ENCODE data around the gene SGPP2. TPM values are rescaled to one million over a fixed set of nuclear protein-coding genes. Genes with fewer than 3 reads are reported as not detected.
"Not testable (repeated sequence)": the region's sequence is repeated elsewhere in the genome, so short reads cannot be mapped to it uniquely, and the experiment has no call there.

SGPP2 gene
- total RNA-seq, 1 donor from 2014 or later: 0.25 TPM

DNA sequence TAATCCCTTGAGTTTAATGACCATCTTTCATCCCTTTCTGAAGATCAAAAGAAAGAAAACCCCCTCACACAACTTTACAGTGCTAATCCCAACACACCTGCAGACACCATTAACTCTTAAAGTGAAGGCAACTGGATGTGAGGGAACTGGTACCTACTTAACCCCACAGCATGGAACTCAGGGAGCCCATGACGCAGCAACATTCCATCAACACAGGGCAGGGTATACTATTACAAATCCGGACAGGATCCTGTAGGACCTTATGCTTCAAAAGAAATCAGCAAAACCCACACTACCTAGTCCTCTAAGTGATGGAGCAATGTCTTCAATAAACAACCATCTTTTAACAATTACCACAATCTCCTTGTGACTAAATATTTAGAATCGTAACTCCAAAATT, 153.0 kb downstream of the SGPP2 start:
- H3K27ac Mint-ChIP-seq: no peak overlapping the region
- no peaks in the 10 kb centered on the region for H3K9me3 Mint-ChIP-seq
- H3K4me3 Mint-ChIP-seq: no peak overlapping the region
- H3K27me3 Mint-ChIP-seq (ENCODE audit: low read depth): no peaks in the 10 kb centered on the region
- peaks cover 15% of the 10 kb centered on the region for H3K36me3 Mint-ChIP-seq
- TF ChIP-seq, protein P1, sequence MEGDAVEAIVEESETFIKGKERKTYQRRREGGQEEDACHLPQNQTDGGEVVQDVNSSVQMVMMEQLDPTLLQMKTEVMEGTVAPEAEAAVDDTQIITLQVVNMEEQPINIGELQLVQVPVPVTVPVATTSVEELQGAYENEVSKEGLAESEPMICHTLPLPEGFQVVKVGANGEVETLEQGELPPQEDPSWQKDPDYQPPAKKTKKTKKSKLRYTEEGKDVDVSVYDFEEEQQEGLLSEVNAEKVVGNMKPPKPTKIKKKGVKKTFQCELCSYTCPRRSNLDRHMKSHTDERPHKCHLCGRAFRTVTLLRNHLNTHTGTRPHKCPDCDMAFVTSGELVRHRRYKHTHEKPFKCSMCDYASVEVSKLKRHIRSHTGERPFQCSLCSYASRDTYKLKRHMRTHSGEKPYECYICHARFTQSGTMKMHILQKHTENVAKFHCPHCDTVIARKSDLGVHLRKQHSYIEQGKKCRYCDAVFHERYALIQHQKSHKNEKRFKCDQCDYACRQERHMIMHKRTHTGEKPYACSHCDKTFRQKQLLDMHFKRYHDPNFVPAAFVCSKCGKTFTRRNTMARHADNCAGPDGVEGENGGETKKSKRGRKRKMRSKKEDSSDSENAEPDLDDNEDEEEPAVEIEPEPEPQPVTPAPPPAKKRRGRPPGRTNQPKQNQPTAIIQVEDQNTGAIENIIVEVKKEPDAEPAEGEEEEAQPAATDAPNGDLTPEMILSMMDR (IDR thresholded peaks at IDR 0.05; ENCODE audit: unreplicated experiment): no peak
- H3K4me1 Mint-ChIP-seq: peaks cover 30% of the 10 kb centered on the region
- DNase-seq (ENCODE audit: low spot score in 2 of 2, unreplicated experiment in 2 of 2): no peak

DNA sequence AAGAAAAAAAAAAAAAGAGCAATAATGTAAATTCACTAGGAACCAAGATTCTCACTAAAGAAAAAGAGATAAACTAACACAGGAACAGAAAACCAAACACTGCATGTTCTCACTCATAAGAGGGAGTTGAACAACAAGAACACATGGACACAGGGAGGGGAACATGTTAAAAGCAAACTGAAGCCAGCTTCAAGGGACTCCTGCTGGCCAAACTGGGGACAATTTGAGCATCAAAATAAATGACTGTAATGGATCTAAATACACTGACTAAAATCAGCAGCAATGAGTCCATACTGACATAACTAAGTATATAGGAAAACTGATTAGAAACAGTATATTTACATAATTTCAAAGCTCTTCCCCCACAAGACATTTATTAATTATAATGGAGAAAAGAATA, 158.6 kb downstream of the SGPP2 start:
- TF ChIP-seq, protein P1 (IDR thresholded peaks at IDR 0.05; ENCODE audit: unreplicated experiment): no peak
- DNase-seq (ENCODE audit: low spot score in 2 of 2, unreplicated experiment in 2 of 2): no peak
- Mint-ChIP-seq H3K9me3 (peaks cover 24% of the 10 kb centered on the region), H3K27ac (no peak overlapping the region), H3K27me3 (ENCODE audit: low read depth) (no peaks in the 10 kb centered on the region), H3K36me3 (peaks cover 50% of the 10 kb centered on the region), H3K4me1 (peaks cover under 1% of the 10 kb centered on the region), H3K4me3 (no peak overlapping the region)

DNA sequence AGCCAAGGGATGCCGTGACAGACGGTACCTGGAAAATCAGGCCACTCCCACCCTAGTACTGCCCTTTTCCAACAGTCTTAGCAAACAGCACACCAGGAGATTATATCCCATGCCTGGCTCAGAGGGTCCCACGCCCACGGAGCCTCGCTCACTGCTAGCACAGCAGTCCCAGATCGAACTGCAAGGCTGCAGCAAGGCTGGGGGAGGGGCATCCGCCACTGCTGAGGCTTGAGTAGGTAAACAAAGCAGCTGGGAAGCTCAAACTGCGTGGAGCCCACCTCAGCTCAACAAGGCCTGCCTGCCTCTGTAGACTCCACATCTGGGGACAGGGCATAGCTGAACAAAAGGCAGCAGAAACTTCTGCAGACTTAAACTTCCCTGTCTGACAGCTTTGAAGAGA, 160.2 kb downstream of the SGPP2 start:
- DNase-seq (ENCODE audit: low spot score in 2 of 2, unreplicated experiment in 2 of 2); H3K27me3 Mint-ChIP-seq (ENCODE audit: low read depth); H3K27ac Mint-ChIP-seq; H3K4me3 Mint-ChIP-seq; H3K4me1 Mint-ChIP-seq: not testable (repeated sequence)
- Mint-ChIP-seq H3K9me3 (peaks cover 30% of the 10 kb centered on the region), H3K36me3 (peaks cover 49% of the 10 kb centered on the region)

DNA sequence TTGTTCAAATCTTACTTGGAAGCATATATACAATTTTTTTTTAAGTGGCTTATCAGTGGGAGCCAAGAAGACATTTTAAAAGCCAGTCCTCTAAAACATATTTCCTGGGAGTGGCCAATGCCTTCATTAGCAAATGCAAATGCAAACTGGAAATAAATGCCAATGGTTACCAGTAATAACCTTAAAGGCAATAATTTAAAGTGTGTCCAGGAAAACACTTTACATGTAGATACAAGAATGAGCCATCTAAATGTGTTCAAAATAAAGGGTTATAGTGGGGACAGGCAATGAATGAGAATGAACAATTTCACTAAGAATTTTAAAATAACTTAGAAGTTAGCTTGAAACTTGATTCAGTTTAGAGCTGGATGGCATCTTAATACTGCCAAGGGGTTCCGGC, 167.3 kb downstream of the SGPP2 start:
- no peak overlapping the region for H3K4me3 Mint-ChIP-seq
- TF ChIP-seq, protein P1 (IDR thresholded peaks at IDR 0.05; ENCODE audit: unreplicated experiment): no peak
- H3K9me3 Mint-ChIP-seq: peaks cover 14% of the 10 kb centered on the region
- H3K27ac Mint-ChIP-seq: no peak overlapping the region
- H3K27me3 Mint-ChIP-seq (ENCODE audit: low read depth): no peaks in the 10 kb centered on the region
- peaks cover 29% of the 10 kb centered on the region for H3K36me3 Mint-ChIP-seq
- no peak for DNase-seq (ENCODE audit: low spot score in 2 of 2, unreplicated experiment in 2 of 2)
- no peaks in the 10 kb centered on the region for H3K4me1 Mint-ChIP-seq

DNA sequence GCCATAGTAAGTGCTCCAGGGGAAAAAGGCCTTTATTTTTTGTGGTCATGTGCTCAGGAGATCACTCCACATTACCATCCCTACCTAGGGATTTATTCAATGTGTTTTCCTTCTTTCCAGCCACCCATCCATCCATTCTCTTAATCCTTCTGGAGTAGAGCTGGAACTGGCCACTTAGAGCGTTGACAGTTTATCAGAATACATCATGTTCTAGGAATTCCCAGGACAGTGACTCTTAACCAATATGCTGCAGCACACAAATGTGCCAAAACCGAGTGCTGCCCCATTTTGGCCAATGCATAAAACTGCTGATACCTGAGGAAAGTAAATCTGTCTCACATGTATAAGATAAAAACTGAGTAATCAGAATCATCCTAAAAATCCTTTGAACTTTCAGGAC, 167.8 kb downstream of the SGPP2 start:
- Mint-ChIP-seq H3K4me3 (no peak overlapping the region), H3K9me3 (peaks cover 10% of the 10 kb centered on the region), H3K27me3 (ENCODE audit: low read depth) (no peaks in the 10 kb centered on the region), H3K27ac (no peak overlapping the region), H3K36me3 (peaks cover 24% of the 10 kb centered on the region), H3K4me1 (no peaks in the 10 kb centered on the region)
- no peak for DNase-seq (ENCODE audit: low spot score in 2 of 2, unreplicated experiment in 2 of 2)
- TF ChIP-seq, protein P1 (IDR thresholded peaks at IDR 0.05; ENCODE audit: unreplicated experiment): no peak

DNA sequence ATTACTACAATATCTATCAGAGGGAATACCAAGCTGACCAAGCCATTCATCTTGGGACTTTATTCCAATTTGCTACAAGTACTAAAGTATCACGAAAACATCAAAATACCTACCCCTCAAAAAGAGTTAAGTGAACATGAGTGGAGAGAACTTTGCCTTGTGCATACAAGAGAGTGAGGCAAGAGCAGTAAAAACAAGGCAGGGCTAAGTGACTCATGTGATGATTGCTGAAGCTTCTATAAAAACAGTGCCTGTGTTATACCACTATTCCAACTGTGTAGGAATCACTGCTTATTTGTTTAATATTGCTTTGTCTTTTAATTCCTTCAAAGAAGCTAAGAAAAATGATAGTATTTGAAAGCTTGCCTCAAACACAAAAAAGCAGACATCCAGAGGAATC, 170.3 kb downstream of the SGPP2 start:
- TF ChIP-seq, protein P1 (IDR thresholded peaks at IDR 0.05; ENCODE audit: unreplicated experiment): no peak
- peaks cover 7% of the 10 kb centered on the region for H3K36me3 Mint-ChIP-seq

More for the DNA sequence above, 170.3 kb downstream of the SGPP2 start:
- Mint-ChIP-seq H3K27me3 (ENCODE audit: low read depth) (no peaks in the 10 kb centered on the region), H3K4me3 (no peak overlapping the region), H3K4me1 (no peaks in the 10 kb centered on the region), H3K27ac (no peak overlapping the region), H3K9me3 (no peaks in the 10 kb centered on the region)
- no peak for DNase-seq (ENCODE audit: low spot score in 2 of 2, unreplicated experiment in 2 of 2)

Measured in mesothelial cell of epicardium (in vitro differentiated cells).